Sigmoid colon (tissue), 4 donors: Measurements from ENCODE around the gene BOD1.

Experiments
- CTCF ChIP-seq, 4 experiments: fragments of 450-650 bp in 3 of 4; fragments of 200-600 bp in 1 of 4; IDR thresholded peaks; one replicate each; pipeline ENCODE4 v1.5.1; 2016 to 2019; ENCODE audit warnings: antibody characterized with exemption in 4 of 4, mild to moderate bottlenecking in 3 of 4, moderate library complexity in 2 of 4
- POLR2AphosphoS5 ChIP-seq, 4 donors: sonication (generic); formaldehyde crosslinking; IDR thresholded peaks; one replicate each; pipeline ENCODE4 v1.6.1; 2017; ENCODE audit warnings: antibody characterized with exemption in 4 of 4

GRCh38 chr5:173620784-173621183 is 4.3 kb upstream of the BOD1 start:
- TF ChIP-seq CTCF (IDR thresholded peaks at IDR 0.05) = no peak
- no peak for TF ChIP-seq POLR2AphosphoS5 (IDR thresholded peaks at IDR 0.05)
